ENCODE measurements around the gene WNK2.

GRCh38 chr9:93194221-93194625, 10.3 kb downstream of the WNK2 start:
- TF ChIP-seq ZNF121 (tag by site-specific recombination; IDR thresholded peaks at IDR 0.05) = no peak
- TF ChIP-seq, protein P1, sequence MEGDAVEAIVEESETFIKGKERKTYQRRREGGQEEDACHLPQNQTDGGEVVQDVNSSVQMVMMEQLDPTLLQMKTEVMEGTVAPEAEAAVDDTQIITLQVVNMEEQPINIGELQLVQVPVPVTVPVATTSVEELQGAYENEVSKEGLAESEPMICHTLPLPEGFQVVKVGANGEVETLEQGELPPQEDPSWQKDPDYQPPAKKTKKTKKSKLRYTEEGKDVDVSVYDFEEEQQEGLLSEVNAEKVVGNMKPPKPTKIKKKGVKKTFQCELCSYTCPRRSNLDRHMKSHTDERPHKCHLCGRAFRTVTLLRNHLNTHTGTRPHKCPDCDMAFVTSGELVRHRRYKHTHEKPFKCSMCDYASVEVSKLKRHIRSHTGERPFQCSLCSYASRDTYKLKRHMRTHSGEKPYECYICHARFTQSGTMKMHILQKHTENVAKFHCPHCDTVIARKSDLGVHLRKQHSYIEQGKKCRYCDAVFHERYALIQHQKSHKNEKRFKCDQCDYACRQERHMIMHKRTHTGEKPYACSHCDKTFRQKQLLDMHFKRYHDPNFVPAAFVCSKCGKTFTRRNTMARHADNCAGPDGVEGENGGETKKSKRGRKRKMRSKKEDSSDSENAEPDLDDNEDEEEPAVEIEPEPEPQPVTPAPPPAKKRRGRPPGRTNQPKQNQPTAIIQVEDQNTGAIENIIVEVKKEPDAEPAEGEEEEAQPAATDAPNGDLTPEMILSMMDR (tag by site-specific recombination; IDR thresholded peaks at IDR 0.05) = no peak
- TF ChIP-seq ZNF837 (tag by site-specific recombination; IDR thresholded peaks at IDR 0.05) = no peak
- TF ChIP-seq ZNF350 (tag by site-specific recombination; IDR thresholded peaks at IDR 0.05) = no peak
- TF ChIP-seq ZNF302 (tag by site-specific recombination; IDR thresholded peaks at IDR 0.05; ENCODE audit: low read depth) = no peak
- TF ChIP-seq ZNF610 (tag by site-specific recombination; IDR thresholded peaks at IDR 0.05; ENCODE audit: borderline replicate concordance) = no peak
- TF ChIP-seq ATF2 (tag by site-specific recombination; IDR thresholded peaks at IDR 0.05; ENCODE audit: low read depth) = no peak
- no peak for TF ChIP-seq ZNF138 (tag by site-specific recombination; IDR thresholded peaks at IDR 0.05; ENCODE audit: borderline replicate concordance)
- no peak for TF ChIP-seq ZSCAN5A (tag by site-specific recombination; IDR thresholded peaks at IDR 0.05)
- TF ChIP-seq ZNF701 (tag by site-specific recombination; IDR thresholded peaks at IDR 0.05) = no peak
- TF ChIP-seq KLF1 (tag by site-specific recombination; IDR thresholded peaks at IDR 0.05) = no peak
- no peak for TF ChIP-seq HOXD13 (CRISPR knock-in tag; IDR thresholded peaks at IDR 0.05; ENCODE audit: borderline replicate concordance)
- no peak for TF ChIP-seq ZFP3 (tag by site-specific recombination; IDR thresholded peaks at IDR 0.05; ENCODE audit: low read depth)
- TF ChIP-seq ZNF776 (tag by site-specific recombination; IDR thresholded peaks at IDR 0.05; ENCODE audit: borderline replicate concordance) = no peak

Data from HEK293 (cell line).